GM21423 (cell line): ENCODE data around the gene ODAPH.
"Not testable (repeated sequence)": the region's sequence is repeated elsewhere in the genome, so short reads cannot be mapped to it uniquely, and the experiment has no call there.

Source experiments
- ATAC-seq: cut with Tn5 transposase; IDR thresholded peaks from one replicate; pipeline ENCODE4 v1.9.1; 2021; ENCODE audit warnings: mild to moderate bottlenecking, moderate library complexity; ENCODE audit not compliant: unreplicated experiment

Gene ODAPH

GRCh38 chr4:75555294-75556164, at the start of gene ODAPH:
ODAPH (plus strand) TSS chr4:75556066; CDS start chr4:75556083, 17 bp downstream.
- ATAC-seq = peak; percentile 90

DNA sequence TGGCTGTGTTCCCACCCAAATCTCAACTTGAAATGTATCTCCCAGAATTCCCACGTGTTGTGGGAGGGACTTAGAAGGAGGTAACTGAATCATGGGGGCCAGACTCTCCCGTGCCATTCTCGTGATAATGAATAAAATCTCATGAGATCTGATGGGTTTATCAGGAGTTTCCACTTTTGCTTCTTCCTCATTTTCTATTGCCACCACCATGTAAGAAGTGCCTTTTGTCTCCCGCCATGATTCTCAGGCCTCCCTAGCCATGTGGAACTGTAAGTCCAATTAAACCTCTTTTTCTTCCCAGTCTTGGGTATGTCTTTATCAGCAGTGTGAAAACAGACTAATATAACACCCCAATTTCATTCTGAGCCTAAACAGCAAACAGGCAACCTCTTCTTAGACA, 46.3 kb upstream of the ODAPH start:
- ATAC-seq = not testable (repeated sequence)

DNA sequence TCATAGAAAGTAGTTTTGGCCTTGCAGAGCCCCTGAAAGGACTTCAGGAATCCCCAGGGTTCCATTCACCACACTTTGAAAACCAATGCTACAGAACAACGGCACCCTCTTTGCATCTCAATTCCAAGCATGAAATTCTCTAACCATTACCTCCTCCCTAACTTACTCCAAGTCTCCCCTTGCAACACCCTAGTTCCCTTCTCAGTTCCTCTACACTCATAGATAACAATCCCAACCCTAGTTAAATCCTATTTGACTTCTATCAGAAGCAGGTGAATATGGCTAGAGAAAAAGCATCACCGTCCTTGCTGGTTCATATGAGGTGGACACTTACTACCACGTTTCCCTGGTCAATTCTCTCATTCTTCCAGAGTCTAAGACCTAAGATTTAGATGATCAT, 44.0 kb upstream of the ODAPH start:
- ATAC-seq = no peak

DNA sequence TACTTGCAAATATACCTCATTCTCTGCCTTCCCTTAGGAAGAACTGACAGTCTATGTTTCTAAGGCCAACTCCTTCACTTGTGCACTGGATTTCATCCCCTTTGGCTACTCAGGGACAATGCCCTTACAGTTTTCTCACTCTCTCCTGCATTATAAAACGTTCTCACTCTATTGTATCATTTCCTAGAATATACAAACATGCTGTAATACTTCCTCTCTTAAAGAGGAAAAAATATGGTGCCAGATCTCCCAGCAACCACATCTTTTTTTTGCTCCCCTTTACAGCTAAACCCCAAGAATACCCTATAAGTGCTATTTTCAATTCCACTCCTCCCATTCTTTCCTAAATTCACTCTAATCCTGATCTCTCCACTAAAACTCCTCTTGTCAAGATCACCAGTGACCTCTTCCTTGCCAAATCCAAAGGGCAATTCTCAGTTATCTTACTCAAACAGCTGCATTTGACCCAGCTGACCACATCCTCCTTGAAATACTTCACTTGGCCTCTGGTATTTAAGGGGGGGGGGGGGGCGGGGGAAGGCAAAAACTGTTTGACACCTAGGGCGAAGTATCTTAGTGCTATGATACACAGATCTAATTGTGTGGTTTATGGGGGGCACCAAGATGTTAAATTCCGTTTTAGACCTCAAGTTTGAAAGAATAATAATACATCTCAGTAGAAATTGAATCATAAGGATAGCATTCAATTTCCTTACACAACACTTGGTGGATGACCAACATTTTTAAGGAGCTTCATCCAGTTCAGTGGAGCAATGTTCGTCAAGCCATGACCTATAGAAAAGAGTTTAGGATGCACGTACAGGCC, 43.3 kb upstream of the ODAPH start:
- no peak for ATAC-seq

DNA sequence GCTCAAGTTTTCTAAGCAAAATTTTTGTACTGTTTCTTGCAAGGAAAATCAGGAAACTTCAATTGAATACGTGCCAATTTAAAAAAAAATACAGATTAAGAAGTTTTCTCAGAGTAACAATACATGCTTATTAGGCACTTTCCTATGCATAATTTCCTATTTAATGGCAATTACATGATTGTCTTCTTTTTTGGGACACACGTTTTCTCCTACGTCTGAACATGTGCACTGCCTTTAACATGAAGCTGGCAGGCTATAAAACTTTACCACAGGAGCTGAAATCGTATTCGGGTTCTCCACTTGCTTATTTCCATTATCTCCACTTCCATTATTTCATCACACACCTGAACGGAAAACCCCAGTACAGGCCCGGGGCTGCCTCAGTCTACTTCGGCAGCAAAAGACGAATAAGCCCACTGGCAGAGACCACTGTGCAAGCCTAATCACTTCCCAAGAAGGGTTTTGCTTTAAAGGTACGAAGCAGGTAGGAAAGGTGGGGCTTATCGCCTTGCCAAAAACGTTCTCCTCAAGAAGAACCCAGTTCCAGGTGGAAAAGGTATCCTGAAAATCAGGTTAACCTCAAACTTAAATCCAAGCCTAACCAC, 42.2 kb upstream of the ODAPH start:
- no peak for ATAC-seq

DNA sequence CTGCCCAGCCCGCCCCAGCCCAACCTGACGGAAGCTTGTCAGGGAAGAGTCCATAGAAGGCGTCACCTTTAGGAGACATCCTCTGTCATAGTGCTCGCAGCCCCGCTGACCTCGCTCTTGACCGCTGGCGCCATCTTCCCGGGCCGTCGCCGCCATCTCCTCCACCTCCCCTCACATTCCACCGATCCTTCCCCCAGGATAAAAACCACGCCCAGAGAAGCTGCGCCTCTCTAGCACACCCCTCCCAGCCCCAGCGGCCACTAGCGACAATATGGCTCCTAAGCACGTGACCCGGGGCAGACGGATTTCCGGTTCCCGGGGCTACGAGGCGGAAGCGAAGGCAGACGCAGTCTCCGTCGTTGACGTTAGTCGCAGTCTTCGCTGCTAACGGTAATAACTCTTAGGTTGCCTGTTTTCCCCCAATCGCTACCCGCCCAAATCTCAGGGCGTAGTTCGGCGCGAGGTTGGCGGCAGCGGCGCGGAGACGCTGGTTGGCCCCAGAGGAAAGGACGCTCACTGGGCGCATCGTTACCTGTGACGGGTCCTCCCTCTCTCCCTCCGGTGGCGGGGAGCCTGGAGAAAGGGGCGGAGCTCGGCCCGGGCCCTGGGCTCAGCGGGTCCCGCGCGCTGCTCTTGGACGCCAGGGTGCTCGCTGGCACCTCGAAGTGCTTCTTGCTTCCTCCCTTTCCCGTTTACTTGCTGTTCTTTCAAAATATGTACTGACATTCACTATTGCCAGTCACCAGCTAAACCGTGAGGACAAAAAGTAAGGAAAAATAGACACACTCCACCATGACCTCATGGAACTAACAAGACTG, 41.5 kb upstream of the ODAPH start, which contains the start of the genes RCHY1 and THAP6:
Gene RCHY1, minus strand, starts transcription at position 273 of the 818 bp plus-strand sequence. Its CDS starts 117 bp downstream, at position 156.
Gene THAP6, plus strand, starts transcription at position 343 of the 818 bp plus-strand sequence. CDS start 980 bp downstream, outside the sequence.
- peak; percentile 92 for ATAC-seq

DNA sequence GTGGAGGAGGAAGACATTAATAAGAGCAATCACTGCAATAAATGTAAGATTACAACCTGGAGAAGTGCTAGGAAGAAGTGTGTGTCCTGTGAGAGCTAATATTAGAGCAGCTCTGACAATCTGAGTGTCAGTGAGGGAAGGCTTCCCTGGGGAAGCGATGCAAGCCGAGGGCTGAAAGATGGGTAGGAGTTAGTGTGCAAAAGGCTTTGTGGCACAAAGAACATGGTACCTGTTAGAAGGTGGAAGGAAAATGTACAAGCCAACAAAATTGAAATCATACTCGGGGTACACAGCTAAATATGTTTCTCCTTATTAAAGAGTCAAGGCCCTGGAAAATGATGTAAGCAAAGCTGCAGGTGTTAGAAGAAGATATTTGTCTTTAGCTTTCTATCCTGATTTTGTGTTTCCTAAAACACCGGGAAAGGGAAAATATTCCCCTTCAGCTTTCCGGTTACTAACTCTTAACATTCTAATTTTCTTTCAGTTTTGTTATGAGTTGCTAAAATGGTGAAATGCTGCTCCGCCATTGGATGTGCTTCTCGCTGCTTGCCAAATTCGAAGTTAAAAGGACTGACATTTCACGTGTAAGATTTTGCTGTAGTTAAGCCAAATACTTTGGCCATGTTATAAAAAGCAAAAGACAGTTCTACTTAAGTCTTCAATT, 40.8 kb upstream of the ODAPH start:
- ATAC-seq = no peak

- ATAC-seq = no peak
These were observed 39.7 kb upstream of the ODAPH start for GRCh38 chr4:75516144-75516543.

DNA sequence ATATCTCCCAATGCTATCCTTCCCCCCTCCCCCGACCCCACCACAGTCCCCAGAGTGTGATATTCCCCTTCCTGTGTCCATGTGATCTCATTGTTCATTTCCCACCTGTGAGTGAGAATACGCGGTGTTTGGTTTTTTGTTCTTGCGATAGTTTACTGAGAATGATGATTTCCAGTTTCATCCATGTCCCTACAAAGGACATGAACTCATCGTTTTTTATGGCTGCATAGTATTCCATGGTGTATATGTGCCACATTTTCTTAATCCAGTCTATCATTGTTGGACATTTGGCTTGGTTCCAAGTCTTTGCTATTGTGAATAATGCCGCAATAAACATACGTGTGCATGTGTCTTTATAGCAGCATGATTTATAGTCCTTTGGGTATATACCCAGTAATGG, 36.4 kb upstream of the ODAPH start:
- not testable (repeated sequence) for ATAC-seq

DNA sequence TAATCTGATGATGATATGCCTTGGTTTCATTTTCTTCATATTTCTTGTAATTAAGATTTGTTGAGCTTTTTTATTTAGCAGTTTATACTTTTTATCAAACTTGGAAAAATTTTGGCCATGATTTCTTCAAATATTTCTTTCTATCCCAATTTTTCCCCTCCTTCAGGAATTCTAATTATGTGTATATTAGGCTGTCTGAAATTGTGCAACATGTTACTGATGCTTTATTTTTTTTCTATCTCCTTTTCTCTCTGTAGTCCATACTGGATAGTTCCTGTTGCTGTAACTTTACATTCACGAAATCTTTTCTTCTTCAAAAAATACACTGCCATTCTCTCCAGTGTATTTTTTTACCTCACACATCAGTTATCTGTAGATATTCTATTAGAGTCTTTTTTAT, 30.8 kb upstream of the ODAPH start:
- no peak for ATAC-seq

DNA sequence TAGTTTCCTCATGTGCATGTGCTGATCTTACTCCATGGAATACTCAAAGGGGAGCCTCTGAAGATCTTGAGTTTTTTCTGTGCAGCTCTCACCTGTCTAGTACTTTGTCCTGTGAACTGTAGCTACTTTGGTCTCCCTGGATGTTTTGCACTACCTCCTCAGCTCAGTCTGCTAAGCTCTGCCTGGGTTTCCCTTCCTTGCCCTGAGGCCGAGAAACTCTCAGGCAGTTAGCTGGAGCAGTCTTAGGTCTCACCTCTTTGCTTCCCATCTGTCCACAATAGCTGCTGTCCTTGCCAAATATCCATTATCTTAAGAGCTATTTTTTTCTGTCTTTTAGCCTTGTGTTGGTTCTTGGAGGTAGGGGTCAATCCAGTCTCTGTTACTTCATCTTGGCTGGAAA, 30.0 kb upstream of the ODAPH start:
- no peak for ATAC-seq

DNA sequence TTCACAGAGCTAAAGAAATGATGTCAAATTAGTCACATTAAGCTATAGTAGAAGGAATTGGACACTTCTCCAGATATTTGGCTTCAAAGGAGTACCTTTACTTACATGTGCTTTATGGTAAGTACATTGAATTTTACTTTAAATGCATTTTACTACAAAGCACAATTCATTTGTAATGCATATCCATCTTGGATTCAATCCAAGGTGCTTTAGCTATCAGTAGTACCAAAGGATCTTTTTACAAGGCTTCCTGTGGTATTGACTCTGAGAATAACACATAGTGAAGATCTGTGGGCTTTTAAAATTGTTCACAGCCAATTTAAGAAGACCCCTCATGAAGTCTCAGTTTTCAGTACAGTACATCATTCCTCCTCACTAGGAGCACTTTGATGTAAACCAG, 28.4 kb upstream of the ODAPH start:
- no peak for ATAC-seq

DNA sequence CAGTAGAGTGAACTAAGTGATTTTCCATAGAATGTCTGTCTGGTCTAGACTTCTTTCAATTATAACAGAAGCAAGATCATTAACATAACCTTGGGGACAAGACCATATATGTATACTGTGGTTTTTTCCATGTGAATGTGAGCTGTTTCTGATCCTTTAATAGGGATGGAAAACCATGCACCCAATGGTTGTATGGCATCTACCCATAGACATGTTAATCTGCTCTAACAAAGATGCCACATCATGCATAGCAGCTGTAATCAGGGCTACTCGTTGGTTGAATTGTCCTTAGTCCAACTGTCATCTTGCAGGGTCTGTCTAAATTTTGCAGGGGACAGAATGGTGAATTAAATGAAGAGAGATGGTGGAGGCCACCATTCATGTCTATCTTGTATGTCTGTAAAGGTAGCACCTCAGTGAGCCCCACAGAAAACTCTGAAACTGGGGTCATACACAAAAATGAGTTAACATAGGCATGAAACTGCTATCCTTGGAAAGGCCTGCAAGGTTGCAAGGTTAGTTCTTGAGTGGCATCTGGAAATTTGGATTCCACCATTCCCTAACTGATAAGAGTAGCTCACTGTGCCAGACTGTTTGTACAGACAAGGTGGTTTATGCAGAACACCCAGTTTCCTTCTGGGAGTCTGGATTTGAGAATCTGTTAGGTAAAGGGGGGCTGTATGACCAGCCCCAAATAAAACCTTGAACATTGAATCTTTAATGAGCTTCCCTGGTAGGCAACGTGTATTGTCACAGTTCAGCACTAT, 25.1 kb upstream of the ODAPH start:
- ATAC-seq = no peak

DNA sequence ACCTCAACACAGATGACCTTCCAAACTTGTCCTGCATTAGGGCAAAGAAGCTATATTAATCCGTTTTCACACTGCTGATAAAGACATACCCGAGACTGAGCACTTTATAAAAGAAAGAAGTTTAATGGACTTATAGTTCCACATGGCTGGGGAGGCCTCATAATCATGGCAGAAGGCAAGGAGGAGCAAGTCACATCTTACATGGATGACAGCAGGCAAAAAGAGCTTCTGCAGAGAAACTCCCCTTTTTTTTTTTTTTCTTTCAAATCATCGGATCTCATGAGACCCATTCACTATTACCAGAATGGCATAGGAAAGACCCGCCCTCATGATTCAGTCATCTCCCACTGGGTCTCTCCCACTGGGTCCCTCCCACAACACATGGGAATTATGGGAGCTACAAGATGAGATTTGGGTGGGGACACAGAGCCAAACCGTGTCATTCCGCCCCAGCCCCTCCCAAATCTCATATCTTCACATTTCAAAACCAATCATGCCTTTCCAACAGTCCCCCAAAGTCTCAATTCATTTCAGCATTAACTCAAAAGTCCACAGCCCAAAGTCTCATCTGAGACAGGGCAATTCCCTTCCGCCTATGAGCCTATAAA, 24.2 kb upstream of the ODAPH start:
- not testable (repeated sequence) for ATAC-seq

GRCh38 chr4:75533339-75533887, 22.5 kb upstream of the ODAPH start:
- not testable (repeated sequence) for ATAC-seq

GRCh38 chr4:75533926-75534325, 21.9 kb upstream of the ODAPH start:
- not testable (repeated sequence) for ATAC-seq

- ATAC-seq = not testable (repeated sequence)
These were observed 18.6 kb upstream of the ODAPH start for GRCh38 chr4:75537308-75537707.

DNA sequence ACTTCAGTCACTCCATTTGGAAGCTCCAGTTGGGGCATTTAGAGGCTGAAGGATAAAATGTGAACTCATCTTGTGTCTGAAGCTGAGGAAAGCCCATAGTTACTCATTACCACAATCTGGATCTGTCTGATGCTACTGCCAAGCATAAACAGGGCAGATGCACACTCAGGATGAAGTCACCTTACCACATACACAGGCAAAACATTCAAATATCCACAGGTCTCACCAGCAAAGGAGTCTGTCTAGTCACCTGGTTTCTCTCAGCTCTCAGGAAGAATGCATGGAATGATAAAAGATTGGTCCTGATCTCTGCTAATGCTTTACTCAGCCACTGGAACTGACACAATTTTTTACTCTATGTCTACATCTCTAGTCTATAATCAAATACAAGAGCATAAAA, 13.0 kb upstream of the ODAPH start:
- no peak for ATAC-seq
